ENCODE data around the gene WDR36. TPM values are rescaled to one million over a fixed set of nuclear protein-coding genes. Genes with fewer than 3 reads are reported as not detected.

Gene WDR36
- total and polyA plus RNA-seq, 2 of the 4 experiments (the other 2 are of a cell fraction) = 11.9 to 87.8 TPM

- Histone ChIP-seq H3K4me1 (ENCODE audit: control insufficient read depth, insufficient read depth, low read length) (no peaks in the 10 kb centered on the region), H3K79me1 (ENCODE audit: low read depth in 1 of 2, low read length in 2 of 2) (no peaks in the 10 kb centered on the region), H4K91ac (ENCODE audit: insufficient read depth, low read depth, low read length) (no peak overlapping the region), H3K4ac (ENCODE audit: low read depth, low read length) (no peak overlapping the region), H3K27ac (ENCODE audit: insufficient read depth, low read length) (no peak overlapping the region), H2BK5ac (ENCODE audit: low read depth, low read length, poor library complexity, severe bottlenecking) (no peak overlapping the region), H4K5ac (ENCODE audit: low read depth, low read length) (no peak overlapping the region), H2AK9ac (replicated peaks; ENCODE audit: low read depth, low read length, poor library complexity) (no peak overlapping the region), H2BK20ac (ENCODE audit: low read depth, low read length) (no peak overlapping the region), H2AK5ac (ENCODE audit: low read depth, low read length) (no peak overlapping the region), H3K18ac (ENCODE audit: low read depth, low read length) (no peak overlapping the region), H4K8ac (ENCODE audit: low read depth in 2 of 2, low read length in 2 of 2) (no peak overlapping the region), H3K23ac (ENCODE audit: low read depth, low read length) (no peak overlapping the region), H2AFZ (replicated peaks; ENCODE audit: low read length, poor library complexity) (no peak overlapping the region), H2BK15ac (ENCODE audit: low read depth, low read length) (no peak overlapping the region), H4K20me1 (ENCODE audit: insufficient read depth, low read length) (no peaks in the 10 kb centered on the region), H3K9me3 (ENCODE audit: control insufficient read depth, insufficient read depth, low read length) (no peaks in the 10 kb centered on the region), H3K4me3 (ENCODE audit: insufficient read depth, low read depth, low read length) (no peak overlapping the region), H2BK120ac (ENCODE audit: low read depth, low read length) (no peak overlapping the region), H3K27me3 (ENCODE audit: control insufficient read depth, insufficient read depth, low read length) (no peaks in the 10 kb centered on the region), H3K4me2 (ENCODE audit: low read depth, low read length) (no peak overlapping the region), H3K36me3 (ENCODE audit: control insufficient read depth, insufficient read depth, low read length) (no peaks in the 10 kb centered on the region), H3K9ac (ENCODE audit: low read depth, low read length) (no peak overlapping the region), H3K14ac (replicated peaks; ENCODE audit: low read depth, low read length) (no peak overlapping the region), H3K9me1 (ENCODE audit: insufficient read depth, low read length) (no peaks in the 10 kb centered on the region), H3K56ac (ENCODE audit: extremely low read depth, insufficient read depth, low read length) (no peak overlapping the region)
- ATAC-seq (ENCODE audit: low read depth) (no peak), DNase-seq (no peak)
- intact Hi-C loops (cut with micrococcal nuclease) = no loop called here
- CTCF ChIA-PET = no interaction called here
- in situ Hi-C loops (cut with MboI; ENCODE audit: low sequenced_read_pairs) = no loop called here
- WGBS, 2 experiments (ENCODE audit: extremely low coverage in 2 of 2, insufficient read length in 1 of 2) = no CpG with 5 or more reads among the region's 2 CpGs
- dilution Hi-C loops (cut with HindIII; ENCODE audit: low sequenced_read_pairs, unreplicated experiment) = no loop called here
- TF ChIP-seq RAD21 (IDR thresholded peaks at IDR 0.05; ENCODE audit: low read length) = no peak
- TF ChIP-seq FOS (IDR thresholded peaks at IDR 0.05; ENCODE audit: low read depth, low read length) = no peak
- no peak for TF ChIP-seq MXI1 (IDR thresholded peaks at IDR 0.05; ENCODE audit: borderline replicate concordance, low read depth, low read length)
- no peak for TF ChIP-seq BHLHE40 (IDR thresholded peaks at IDR 0.05; ENCODE audit: low read depth, low read length)
- no peak for TF ChIP-seq USF2 (IDR thresholded peaks at IDR 0.05; ENCODE audit: low read depth, low read length)
- no peak for TF ChIP-seq ELK1 (IDR thresholded peaks at IDR 0.05; ENCODE audit: borderline replicate concordance, low read depth, low read length)
- TF ChIP-seq CTCF (conservative IDR thresholded peaks at IDR 0.05; ENCODE audit: low read depth, low read length) = no peak
- no peak for TF ChIP-seq CEBPB (IDR thresholded peaks at IDR 0.05; ENCODE audit: low read depth, low read length)
- no peak for TF ChIP-seq SMC3 (IDR thresholded peaks at IDR 0.05; ENCODE audit: low read depth, low read length)
- TF ChIP-seq CHD1 (IDR thresholded peaks at IDR 0.05; ENCODE audit: low read depth, low read length) = no peak
- no peak for TF ChIP-seq POLR2A (IDR thresholded peaks at IDR 0.05; ENCODE audit: low read depth, low read length)
- no peak for TF ChIP-seq MAZ (IDR thresholded peaks at IDR 0.05; ENCODE audit: borderline replicate concordance, low read depth, low read length)
- TF ChIP-seq RFX5 (IDR thresholded peaks at IDR 0.05; ENCODE audit: low read depth, low read length) = no peak
- no peak for TF ChIP-seq NFE2L2 (IDR thresholded peaks at IDR 0.05; ENCODE audit: low read depth, low read length)
- no peak for TF ChIP-seq RCOR1 (IDR thresholded peaks at IDR 0.05; ENCODE audit: insufficient replicate concordance, low read length)
- POLR2A ChIA-PET (ENCODE audit: unreplicated experiment) = no interaction called here
- no TSS peak for BruUV-seq (replicated peaks)
Measured at GRCh38 chr5:111146053-111146452, 53.9 kb downstream of the WDR36 start.

Data from IMR-90 (cell line).